ENCODE results near the gene RABGAP1L.
"Not testable (repeated sequence)": the region's sequence is repeated elsewhere in the genome, so short reads cannot be mapped to it uniquely, and the experiment has no call there.

Gene RABGAP1L

GRCh38 chr1:175040324-175040879, 881.1 kb downstream of the RABGAP1L start:
- no peak for DNase-seq (ENCODE audit: low spot score)

- DNase-seq (ENCODE audit: low spot score): no peak
Measured at GRCh38 chr1:175042650-175043049, 883.3 kb downstream of the RABGAP1L start.

GRCh38 chr1:175043824-175044223, 884.5 kb downstream of the RABGAP1L start:
- DNase-seq (ENCODE audit: low spot score): no peak

GRCh38 chr1:175044591-175044990, 885.3 kb downstream of the RABGAP1L start:
- DNase-seq (ENCODE audit: low spot score): not testable (repeated sequence)

Data from COLO829 (cell line).